AG04450 (cell line): Measurements from ENCODE around the gene GNG8. TPM values are rescaled to one million over a fixed set of nuclear protein-coding genes. Genes with fewer than 3 reads are reported as not detected.

Experiments
- CTCF ChIA-PET: fragments of 300-600, 350-600 bp; formaldehyde crosslinking; extraction: SDS; loops from one replicate; lab custom pipeline; 2022; ENCODE audit warnings: antibody characterized with exemption, inconsistent platforms; lab: Charles Lee
- POLR2A ChIA-PET: fragments of 350-600 bp; formaldehyde crosslinking; extraction: SDS; loops from one replicate; lab custom pipeline; 2021; ENCODE audit warnings: antibody characterized with exemption, inconsistent platforms; lab: Yijun Ruan, JAX
- DNase-seq: peaks from one replicate; pipeline ENCODE4 v3.0.0-alpha.2; 2011; ENCODE audit warnings: low read depth, low spot score
- H3K27ac ChIP-seq: one replicate; pipeline ENCODE4 v1.5.1; 2012; ENCODE audit warnings: low read depth, low read length, control low read depth
- H3K27me3 ChIP-seq: one replicate; pipeline ENCODE4 v1.6.0; 2012; ENCODE audit warnings: low read length; ENCODE audit not compliant: control insufficient read depth, insufficient read depth
- H3K4me3 ChIP-seq: 2 replicates; pipeline ENCODE4 v1.5.1; 2011; ENCODE audit warnings: mild to moderate bottlenecking, low read depth, low read length, control low read depth
- H3K9me3 ChIP-seq: 2 replicates; pipeline ENCODE4 v1.5.1; 2012; ENCODE audit warnings: low read length; ENCODE audit not compliant: control insufficient read depth, insufficient read depth
- polyA plus RNA-seq: library from polyadenylated mRNA; depleted of rRNA; stranded (reverse); fragments of >200 nt; gene quantifications from 2 replicates; pipeline ENCODE4 v1.2.3, GENCODE V29; 2011
- TF ChIP-seq, protein P1 (sequence below): IDR thresholded peaks from 2 replicates; pipeline ENCODE4 v1.5.1; 2011; ENCODE audit warnings: low read depth, low read length, control low read depth, inconsistent platforms

GNG8 gene
- polyA plus RNA-seq, 1 experiment, result not detected

DNA sequence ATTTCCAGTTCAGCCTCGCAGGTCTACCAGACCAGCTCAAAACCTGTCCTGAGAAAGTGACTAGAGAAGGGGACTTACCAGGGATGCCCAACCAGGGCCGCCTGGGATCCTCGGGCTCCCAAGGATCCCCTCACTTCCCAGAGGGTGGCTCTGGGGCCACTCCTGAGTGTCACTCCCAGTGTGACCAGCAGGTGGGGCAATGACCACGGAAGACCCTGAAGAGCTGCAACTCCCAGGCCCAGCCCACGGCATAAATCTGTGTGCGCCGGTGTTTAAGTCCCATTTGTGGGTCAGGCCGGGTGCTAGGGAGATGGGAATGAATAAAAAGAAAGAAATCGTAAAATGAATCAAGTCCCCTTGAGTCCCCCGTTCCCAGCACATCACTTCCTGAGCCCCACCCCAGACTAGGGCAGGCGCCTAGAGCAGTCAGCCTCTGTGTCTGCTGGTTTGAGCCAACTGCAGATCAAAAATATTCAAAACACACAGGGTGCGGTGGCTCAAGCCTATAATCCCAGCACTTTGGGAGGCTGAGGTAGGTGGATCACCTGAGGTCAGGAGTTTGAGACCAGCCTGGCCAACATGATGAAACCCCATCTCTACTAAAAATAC is 21.8 kb downstream of the GNG8 start:
- TF ChIP-seq, protein P1, sequence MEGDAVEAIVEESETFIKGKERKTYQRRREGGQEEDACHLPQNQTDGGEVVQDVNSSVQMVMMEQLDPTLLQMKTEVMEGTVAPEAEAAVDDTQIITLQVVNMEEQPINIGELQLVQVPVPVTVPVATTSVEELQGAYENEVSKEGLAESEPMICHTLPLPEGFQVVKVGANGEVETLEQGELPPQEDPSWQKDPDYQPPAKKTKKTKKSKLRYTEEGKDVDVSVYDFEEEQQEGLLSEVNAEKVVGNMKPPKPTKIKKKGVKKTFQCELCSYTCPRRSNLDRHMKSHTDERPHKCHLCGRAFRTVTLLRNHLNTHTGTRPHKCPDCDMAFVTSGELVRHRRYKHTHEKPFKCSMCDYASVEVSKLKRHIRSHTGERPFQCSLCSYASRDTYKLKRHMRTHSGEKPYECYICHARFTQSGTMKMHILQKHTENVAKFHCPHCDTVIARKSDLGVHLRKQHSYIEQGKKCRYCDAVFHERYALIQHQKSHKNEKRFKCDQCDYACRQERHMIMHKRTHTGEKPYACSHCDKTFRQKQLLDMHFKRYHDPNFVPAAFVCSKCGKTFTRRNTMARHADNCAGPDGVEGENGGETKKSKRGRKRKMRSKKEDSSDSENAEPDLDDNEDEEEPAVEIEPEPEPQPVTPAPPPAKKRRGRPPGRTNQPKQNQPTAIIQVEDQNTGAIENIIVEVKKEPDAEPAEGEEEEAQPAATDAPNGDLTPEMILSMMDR, result peak; percentile 87
- POLR2A ChIA-PET, result interaction anchor here (0.5 to 0.6 kb wide), 2 partner anchors 13 to 45 kb away, joined by 3 to 5 read pairs; partner anchors contain the start of gene CALM3
- H3K4me3 ChIP-seq, result no peak overlapping the region
- H3K27ac ChIP-seq, result no peak overlapping the region
- DNase-seq, result no peak
- no peaks in the 10 kb centered on the region for H3K9me3 ChIP-seq
- CTCF ChIA-PET, result interaction anchor here (0.5 to 14.3 kb wide), 17 partner anchors 9 to 422 kb away, joined by 3 to 296 read pairs (median 6); partner anchors contain the start of genes DACT3 and PTGIR
- no peaks in the 10 kb centered on the region for H3K27me3 ChIP-seq

- H3K27ac ChIP-seq, result no peak overlapping the region
- H3K9me3 ChIP-seq, result no peaks in the 10 kb centered on the region
- no peaks in the 10 kb centered on the region for H3K27me3 ChIP-seq
- TF ChIP-seq, protein P1, result no peak
- no peak overlapping the region for H3K4me3 ChIP-seq
- ChIA-PET POLR2A (interaction anchor here (0.5 kb wide), 1 partner anchor 45 kb away, joined by 5 read pairs; no protein-coding TSS in a partner anchor), CTCF (interaction anchor here (0.8 to 14.3 kb wide), 14 partner anchors 8 to 423 kb away, joined by 3 to 296 read pairs (median 8); partner anchors contain the start of genes DACT3 and PTGIR)
- DNase-seq, result no peak
These were observed 22.5 kb downstream of the GNG8 start for GRCh38 chr19:46613525-46613924.

GRCh38 chr19:46611776-46612175 is 24.2 kb downstream of the GNG8 start:
- TF ChIP-seq, protein P1, result no peak
- H3K4me3 ChIP-seq, result no peak overlapping the region
- H3K9me3 ChIP-seq, result no peaks in the 10 kb centered on the region
- ChIA-PET POLR2A (interaction anchor here (0.6 to 1.3 kb wide), 2 partner anchors 11 to 191 kb away, joined by 4 to 5 read pairs; partner anchors contain the start of gene CALM3), CTCF (interaction anchor here (1.6 to 14.3 kb wide), 2 partner anchors 53 to 82 kb away, joined by 4 to 296 read pairs; partner anchors contain the start of gene DACT3)
- DNase-seq, result no peak
- no peak overlapping the region for H3K27ac ChIP-seq
- H3K27me3 ChIP-seq, result no peaks in the 10 kb centered on the region

DNA sequence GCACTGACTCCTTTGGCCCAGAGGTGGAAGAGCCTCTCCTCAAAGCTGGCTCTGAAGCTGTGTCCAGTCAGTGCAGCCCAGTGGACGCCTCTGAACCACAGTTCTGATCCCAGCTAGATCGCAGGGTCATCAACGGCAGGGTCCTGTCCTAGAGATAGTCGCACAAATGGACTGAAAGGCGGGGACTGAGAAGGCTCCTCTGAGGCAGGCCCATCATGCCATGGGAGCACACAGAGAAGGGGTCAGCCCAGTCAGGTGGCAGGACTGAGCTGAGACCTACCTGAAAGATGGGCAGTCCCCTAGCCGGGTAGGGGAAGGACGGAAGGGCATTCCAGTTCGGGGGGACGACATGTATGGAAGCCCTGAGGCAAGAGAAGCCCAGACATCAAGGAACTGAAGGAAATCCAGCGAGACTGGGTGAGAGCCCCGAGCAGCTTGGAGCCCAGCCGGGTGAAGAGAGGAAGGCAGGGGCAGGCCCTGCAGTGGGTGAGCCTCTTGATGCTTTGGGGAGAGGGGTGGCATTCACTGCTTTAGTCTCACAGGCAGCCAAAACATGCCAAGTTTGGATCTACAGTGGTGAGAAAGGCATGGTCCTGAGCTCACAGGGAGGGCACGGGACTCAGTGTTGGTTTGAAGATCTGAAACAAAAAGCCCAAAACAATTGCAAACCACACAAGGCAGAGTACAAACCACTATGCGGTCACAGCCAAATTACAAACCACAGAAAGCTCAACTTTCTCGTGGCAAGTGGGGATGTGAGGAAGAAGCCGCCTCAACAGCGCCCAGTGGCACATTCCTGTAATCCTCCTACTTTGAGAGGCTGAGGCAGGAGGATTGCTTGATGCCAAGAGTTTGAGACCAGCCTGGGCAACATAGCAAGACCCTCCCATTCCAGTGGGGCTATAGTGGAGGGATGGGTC is 24.9 kb downstream of the GNG8 start:
- no peaks in the 10 kb centered on the region for H3K9me3 ChIP-seq
- no peak overlapping the region for H3K27ac ChIP-seq
- H3K4me3 ChIP-seq, result no peak overlapping the region
- ChIA-PET POLR2A (interaction anchor here (0.6 to 1.3 kb wide), 5 partner anchors 10 to 829 kb away, joined by 4 to 6 read pairs (median 5); partner anchors contain the start of genes CALM3 and DMPK), CTCF (interaction anchor here (1.6 to 14.3 kb wide), 2 partner anchors 53 to 81 kb away, joined by 4 to 296 read pairs; partner anchors contain the start of gene DACT3)
- H3K27me3 ChIP-seq, result no peaks in the 10 kb centered on the region
- DNase-seq, result no peak
- TF ChIP-seq, protein P1, result no peak
